ENCODE data around the gene TCL1B. TPM values are rescaled to one million over a fixed set of nuclear protein-coding genes. Genes with fewer than 3 reads are reported as not detected.

Gene TCL1B
- total and polyA plus RNA-seq, 2 of the 13 experiments (the other 11 are each of a cell fraction or from before 2014, with no cell fraction given) = not detected

- intact Hi-C loops (cut with micrococcal nuclease; ENCODE audit: unreplicated experiment) = no loop called here
- Histone ChIP-seq H3K27ac (ENCODE audit: extremely low read length, insufficient read depth, low read length) (no peak overlapping the region), H3K36me3 (replicated peaks in 1 of 2; ENCODE audit: control insufficient read depth in 1 of 2, insufficient read depth in 2 of 2, low read length in 2 of 2) (no peaks in the 10 kb centered on the region), H4K20me1 (ENCODE audit: insufficient read depth, low read length) (no peaks in the 10 kb centered on the region), H3K9ac (ENCODE audit: insufficient read depth, low read depth, low read length) (no peak overlapping the region), H3K4me3 (replicated peaks in 1 of 3; ENCODE audit: insufficient read depth in 1 of 3, low read depth in 2 of 3, low read length in 3 of 3) (no peak overlapping the region), H3K79me2 (ENCODE audit: insufficient read depth, low read length) (no peaks in the 10 kb centered on the region), H3K9me3 (ENCODE audit: low read length) (no peaks in the 10 kb centered on the region), H3K4me1 (ENCODE audit: insufficient read depth, low read length) (peaks cover 34% of the 10 kb centered on the region), H3K27me3 (ENCODE audit: control insufficient read depth in 1 of 2, insufficient read depth in 2 of 2, low read length in 2 of 2) (peaks cover 5 to 12% of the 10 kb centered on the region in 2 experiments; a peak in 4 of 5 replicates), H2AFZ (ENCODE audit: low read length) (no peak overlapping the region), H3K4me2 (ENCODE audit: low read depth, low read length) (no peak overlapping the region)
- DNase-seq (ENCODE audit: low spot score) = no peak
- WGBS (ENCODE audit: low lambda C conversion rate) = 44% methylated on average over 4 of the region's 5 CpGs
- CTCF ChIA-PET (ENCODE audit: low intra/inter-chr PET ratio, low total read pairs) = no interaction called here
- POLR2A ChIA-PET = no interaction called here
- no TSS peak for BruUV-seq (replicated peaks)
- FAIRE-seq = no peak
- in situ Hi-C loops (cut with HindIII; ENCODE audit: extremely low pct_ligation_motif_present, low pct_unique_long_range_greater_than_20kb) = no loop called here
- no peak for ATAC-seq
- TF ChIP-seq, protein P1, sequence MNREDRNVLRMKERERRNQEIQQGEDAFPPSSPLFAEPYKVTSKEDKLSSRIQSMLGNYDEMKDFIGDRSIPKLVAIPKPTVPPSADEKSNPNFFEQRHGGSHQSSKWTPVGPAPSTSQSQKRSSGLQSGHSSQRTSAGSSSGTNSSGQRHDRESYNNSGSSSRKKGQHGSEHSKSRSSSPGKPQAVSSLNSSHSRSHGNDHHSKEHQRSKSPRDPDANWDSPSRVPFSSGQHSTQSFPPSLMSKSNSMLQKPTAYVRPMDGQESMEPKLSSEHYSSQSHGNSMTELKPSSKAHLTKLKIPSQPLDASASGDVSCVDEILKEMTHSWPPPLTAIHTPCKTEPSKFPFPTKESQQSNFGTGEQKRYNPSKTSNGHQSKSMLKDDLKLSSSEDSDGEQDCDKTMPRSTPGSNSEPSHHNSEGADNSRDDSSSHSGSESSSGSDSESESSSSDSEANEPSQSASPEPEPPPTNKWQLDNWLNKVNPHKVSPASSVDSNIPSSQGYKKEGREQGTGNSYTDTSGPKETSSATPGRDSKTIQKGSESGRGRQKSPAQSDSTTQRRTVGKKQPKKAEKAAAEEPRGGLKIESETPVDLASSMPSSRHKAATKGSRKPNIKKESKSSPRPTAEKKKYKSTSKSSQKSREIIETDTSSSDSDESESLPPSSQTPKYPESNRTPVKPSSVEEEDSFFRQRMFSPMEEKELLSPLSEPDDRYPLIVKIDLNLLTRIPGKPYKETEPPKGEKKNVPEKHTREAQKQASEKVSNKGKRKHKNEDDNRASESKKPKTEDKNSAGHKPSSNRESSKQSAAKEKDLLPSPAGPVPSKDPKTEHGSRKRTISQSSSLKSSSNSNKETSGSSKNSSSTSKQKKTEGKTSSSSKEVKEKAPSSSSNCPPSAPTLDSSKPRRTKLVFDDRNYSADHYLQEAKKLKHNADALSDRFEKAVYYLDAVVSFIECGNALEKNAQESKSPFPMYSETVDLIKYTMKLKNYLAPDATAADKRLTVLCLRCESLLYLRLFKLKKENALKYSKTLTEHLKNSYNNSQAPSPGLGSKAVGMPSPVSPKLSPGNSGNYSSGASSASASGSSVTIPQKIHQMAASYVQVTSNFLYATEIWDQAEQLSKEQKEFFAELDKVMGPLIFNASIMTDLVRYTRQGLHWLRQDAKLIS (CRISPR knock-in tag; IDR thresholded peaks at IDR 0.05) = no peak
- TF ChIP-seq ZBTB8A (CRISPR knock-in tag; IDR thresholded peaks at IDR 0.05; ENCODE audit: borderline replicate concordance, low read depth) (no peak), ZNF816 (CRISPR knock-in tag; IDR thresholded peaks at IDR 0.05; ENCODE audit: borderline replicate concordance) (no peak), MXI1 (IDR thresholded peaks at IDR 0.05; ENCODE audit: borderline replicate concordance, low read depth, low read length) (no peak), ZNF333 (CRISPR knock-in tag; IDR thresholded peaks at IDR 0.05; ENCODE audit: borderline replicate concordance) (no peak), RORA (CRISPR knock-in tag; IDR thresholded peaks at IDR 0.05) (no peak), ZNF775 (CRISPR knock-in tag; IDR thresholded peaks at IDR 0.05; ENCODE audit: borderline replicate concordance) (no peak)
- TF ChIP-seq, protein P2, sequence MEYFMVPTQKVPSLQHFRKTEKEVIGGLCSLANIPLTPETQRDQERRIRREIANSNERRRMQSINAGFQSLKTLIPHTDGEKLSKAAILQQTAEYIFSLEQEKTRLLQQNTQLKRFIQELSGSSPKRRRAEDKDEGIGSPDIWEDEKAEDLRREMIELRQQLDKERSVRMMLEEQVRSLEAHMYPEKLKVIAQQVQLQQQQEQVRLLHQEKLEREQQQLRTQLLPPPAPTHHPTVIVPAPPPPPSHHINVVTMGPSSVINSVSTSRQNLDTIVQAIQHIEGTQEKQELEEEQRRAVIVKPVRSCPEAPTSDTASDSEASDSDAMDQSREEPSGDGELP (IDR thresholded peaks at IDR 0.05; ENCODE audit: borderline replicate concordance, low read depth) = no peak
- TF ChIP-seq, protein P3, sequence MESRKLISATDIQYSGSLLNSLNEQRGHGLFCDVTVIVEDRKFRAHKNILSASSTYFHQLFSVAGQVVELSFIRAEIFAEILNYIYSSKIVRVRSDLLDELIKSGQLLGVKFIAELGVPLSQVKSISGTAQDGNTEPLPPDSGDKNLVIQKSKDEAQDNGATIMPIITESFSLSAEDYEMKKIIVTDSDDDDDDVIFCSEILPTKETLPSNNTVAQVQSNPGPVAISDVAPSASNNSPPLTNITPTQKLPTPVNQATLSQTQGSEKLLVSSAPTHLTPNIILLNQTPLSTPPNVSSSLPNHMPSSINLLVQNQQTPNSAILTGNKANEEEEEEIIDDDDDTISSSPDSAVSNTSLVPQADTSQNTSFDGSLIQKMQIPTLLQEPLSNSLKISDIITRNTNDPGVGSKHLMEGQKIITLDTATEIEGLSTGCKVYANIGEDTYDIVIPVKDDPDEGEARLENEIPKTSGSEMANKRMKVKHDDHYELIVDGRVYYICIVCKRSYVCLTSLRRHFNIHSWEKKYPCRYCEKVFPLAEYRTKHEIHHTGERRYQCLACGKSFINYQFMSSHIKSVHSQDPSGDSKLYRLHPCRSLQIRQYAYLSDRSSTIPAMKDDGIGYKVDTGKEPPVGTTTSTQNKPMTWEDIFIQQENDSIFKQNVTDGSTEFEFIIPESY (CRISPR knock-in tag; IDR thresholded peaks at IDR 0.05) = no peak
- TF ChIP-seq, protein P4, sequence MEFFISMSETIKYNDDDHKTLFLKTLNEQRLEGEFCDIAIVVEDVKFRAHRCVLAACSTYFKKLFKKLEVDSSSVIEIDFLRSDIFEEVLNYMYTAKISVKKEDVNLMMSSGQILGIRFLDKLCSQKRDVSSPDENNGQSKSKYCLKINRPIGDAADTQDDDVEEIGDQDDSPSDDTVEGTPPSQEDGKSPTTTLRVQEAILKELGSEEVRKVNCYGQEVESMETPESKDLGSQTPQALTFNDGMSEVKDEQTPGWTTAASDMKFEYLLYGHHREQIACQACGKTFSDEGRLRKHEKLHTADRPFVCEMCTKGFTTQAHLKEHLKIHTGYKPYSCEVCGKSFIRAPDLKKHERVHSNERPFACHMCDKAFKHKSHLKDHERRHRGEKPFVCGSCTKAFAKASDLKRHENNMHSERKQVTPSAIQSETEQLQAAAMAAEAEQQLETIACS (CRISPR knock-in tag; IDR thresholded peaks at IDR 0.05) = no peak
- TF ChIP-seq, protein P5, sequence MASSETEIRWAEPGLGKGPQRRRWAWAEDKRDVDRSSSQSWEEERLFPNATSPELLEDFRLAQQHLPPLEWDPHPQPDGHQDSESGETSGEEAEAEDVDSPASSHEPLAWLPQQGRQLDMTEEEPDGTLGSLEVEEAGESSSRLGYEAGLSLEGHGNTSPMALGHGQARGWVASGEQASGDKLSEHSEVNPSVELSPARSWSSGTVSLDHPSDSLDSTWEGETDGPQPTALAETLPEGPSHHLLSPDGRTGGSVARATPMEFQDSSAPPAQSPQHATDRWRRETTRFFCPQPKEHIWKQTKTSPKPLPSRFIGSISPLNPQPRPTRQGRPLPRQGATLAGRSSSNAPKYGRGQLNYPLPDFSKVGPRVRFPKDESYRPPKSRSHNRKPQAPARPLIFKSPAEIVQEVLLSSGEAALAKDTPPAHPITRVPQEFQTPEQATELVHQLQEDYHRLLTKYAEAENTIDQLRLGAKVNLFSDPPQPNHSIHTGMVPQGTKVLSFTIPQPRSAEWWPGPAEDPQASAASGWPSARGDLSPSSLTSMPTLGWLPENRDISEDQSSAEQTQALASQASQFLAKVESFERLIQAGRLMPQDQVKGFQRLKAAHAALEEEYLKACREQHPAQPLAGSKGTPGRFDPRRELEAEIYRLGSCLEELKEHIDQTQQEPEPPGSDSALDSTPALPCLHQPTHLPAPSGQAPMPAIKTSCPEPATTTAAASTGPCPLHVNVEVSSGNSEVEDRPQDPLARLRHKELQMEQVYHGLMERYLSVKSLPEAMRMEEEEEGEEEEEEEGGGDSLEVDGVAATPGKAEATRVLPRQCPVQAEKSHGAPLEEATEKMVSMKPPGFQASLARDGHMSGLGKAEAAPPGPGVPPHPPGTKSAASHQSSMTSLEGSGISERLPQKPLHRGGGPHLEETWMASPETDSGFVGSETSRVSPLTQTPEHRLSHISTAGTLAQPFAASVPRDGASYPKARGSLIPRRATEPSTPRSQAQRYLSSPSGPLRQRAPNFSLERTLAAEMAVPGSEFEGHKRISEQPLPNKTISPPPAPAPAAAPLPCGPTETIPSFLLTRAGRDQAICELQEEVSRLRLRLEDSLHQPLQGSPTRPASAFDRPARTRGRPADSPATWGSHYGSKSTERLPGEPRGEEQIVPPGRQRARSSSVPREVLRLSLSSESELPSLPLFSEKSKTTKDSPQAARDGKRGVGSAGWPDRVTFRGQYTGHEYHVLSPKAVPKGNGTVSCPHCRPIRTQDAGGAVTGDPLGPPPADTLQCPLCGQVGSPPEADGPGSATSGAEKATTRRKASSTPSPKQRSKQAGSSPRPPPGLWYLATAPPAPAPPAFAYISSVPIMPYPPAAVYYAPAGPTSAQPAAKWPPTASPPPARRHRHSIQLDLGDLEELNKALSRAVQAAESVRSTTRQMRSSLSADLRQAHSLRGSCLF (CRISPR knock-in tag; IDR thresholded peaks at IDR 0.05; ENCODE audit: borderline replicate concordance) = no peak
Measured at GRCh38 chr14:95659990-95660385, 26.2 kb upstream of the TCL1B start.
